B cell (primary cell): ENCODE measurements around the gene PDZD8. TPM values are rescaled to one million over a fixed set of nuclear protein-coding genes. Genes with fewer than 3 reads are reported as not detected.
"Not testable (repeated sequence)": the region's sequence is repeated elsewhere in the genome, so short reads cannot be mapped to it uniquely, and the experiment has no call there.

Experiments
- ATAC-seq: fragments of 200-7000 bp; cut with Tn5 transposase; one replicate; pipeline ENCODE4 v1.10.0; 2021; ENCODE audit warnings: low read depth, mild to moderate bottlenecking, moderate number of reproducible peaks, moderate library complexity
- CTCF ChIA-PET: fragments of 350-600 bp; sonication (Branson Sonifier 250); formaldehyde crosslinking; loops from one replicate; lab custom pipeline; 2021; ENCODE audit warnings: antibody characterized with exemption, inconsistent platforms; lab: Charles Lee
- POLR2A ChIA-PET: fragments of 350-600 bp; sonication (Branson Sonifier 250); formaldehyde crosslinking; loops from one replicate; lab custom pipeline; 2021; ENCODE audit warnings: antibody characterized with exemption; lab: Charles Lee
- DNase-seq: peaks from one replicate; pipeline ENCODE4 v3.0.0; 2013
- H2AFZ ChIP-seq: 2 replicates; pipeline ENCODE4 v1.6.1; 2012; ENCODE audit warnings: mild to moderate bottlenecking, low read depth, low read length; ENCODE audit not compliant: insufficient read depth, poor library complexity, severe bottlenecking
- H3K27ac ChIP-seq, 2 donors: 1 replicate in 1 of 2; 2 replicates in 1 of 2; pipeline ENCODE4 v1.5.1; 2012 to 2013; ENCODE audit warnings: low read length in 2 of 2, mild to moderate bottlenecking in 2 of 2, moderate library complexity in 1 of 2
- H3K27me3 ChIP-seq, 4 experiments: fragments of 200-600 bp in 1 of 4; sonication (generic) in 1 of 4; replicated peaks in 1 of 4; 1 replicate in 2 of 4; 2 replicates in 2 of 4; pipeline versions ENCODE4 v1.6.1 to v1.7.0; 2013 to 2016; ENCODE audit warnings: low read length in 3 of 4, mild to moderate bottlenecking in 2 of 4, mixed read lengths in 1 of 4, moderate library complexity in 1 of 4; ENCODE audit not compliant: insufficient read depth in 4 of 4, control insufficient read depth in 3 of 4; ENCODE audit errors: control extremely low read depth in 1 of 4
- H3K36me3 ChIP-seq, 2 experiments: replicated peaks in 1 of 2; 1 replicate in 1 of 2; 2 replicates in 1 of 2; pipeline versions ENCODE4 v1.6.1 to v1.7.1; 2013; ENCODE audit warnings: low read length in 1 of 2; ENCODE audit not compliant: insufficient read depth in 2 of 2, control insufficient read depth in 1 of 2; ENCODE audit errors: control extremely low read depth in 1 of 2, extremely low read depth in 1 of 2
- H3K4me1 ChIP-seq, 2 donors: fragments of 200-600 bp in 1 of 2; sonication (generic) in 1 of 2; 1 replicate in 1 of 2; 2 replicates in 1 of 2; pipeline versions ENCODE4 v1.5.1 to v1.6.1; 2013 to 2017; ENCODE audit warnings: low read length in 2 of 2; ENCODE audit not compliant: control insufficient read depth in 2 of 2, insufficient read depth in 2 of 2
- H3K4me2 ChIP-seq: replicated peaks from 2 replicates; pipeline ENCODE3; 2012; ENCODE audit warnings: mild to moderate bottlenecking, low read depth, low read length; ENCODE audit not compliant: poor library complexity, severe bottlenecking
- H3K4me3 ChIP-seq, 5 experiments: fragments of 200-600 bp in 1 of 5; sonication (generic) in 1 of 5; 1 replicate in 3 of 5; 2 replicates in 2 of 5; pipeline versions ENCODE4 v1.5.1 to v1.7.0; 2011 to 2016; ENCODE audit warnings: low read length in 4 of 5, mild to moderate bottlenecking in 4 of 5, low read depth in 2 of 5, control low read depth in 1 of 5, moderate library complexity in 1 of 5; ENCODE audit not compliant: insufficient read depth in 1 of 5; ENCODE audit errors: control extremely low read depth in 1 of 5, extremely low read depth in 1 of 5
- H3K79me2 ChIP-seq: fragments of 200-600 bp; sonication (generic); one replicate; pipeline ENCODE4 v1.6.0; 2016; ENCODE audit warnings: low read length; ENCODE audit not compliant: control insufficient read depth, insufficient read depth
- H3K9ac ChIP-seq: fragments of 200-600 bp; sonication (generic); 2 replicates; pipeline ENCODE4 v1.6.1; 2017; ENCODE audit warnings: mild to moderate bottlenecking, low read length, moderate library complexity
- H3K9me3 ChIP-seq, 3 donors: one replicate each; pipeline versions ENCODE4 v1.6.1 to v1.7.1; 2013; ENCODE audit warnings: low read length in 2 of 3; ENCODE audit not compliant: control insufficient read depth in 2 of 3, insufficient read depth in 1 of 3; ENCODE audit errors: control extremely low read depth in 1 of 3
- H4K20me1 ChIP-seq: 2 replicates; pipeline ENCODE4 v1.6.0; 2012; ENCODE audit warnings: mild to moderate bottlenecking, low read length; ENCODE audit not compliant: insufficient read depth, control insufficient read depth, poor library complexity, severe bottlenecking
- H3K27ac Mint-ChIP-seq: one replicate; pipeline ENCODE4 v1.8.0; 2021; ENCODE audit warnings: mixed read lengths
- H3K27me3 Mint-ChIP-seq: one replicate; pipeline ENCODE4 v1.8.0; 2021; ENCODE audit warnings: mixed read lengths
- H3K4me1 Mint-ChIP-seq: one replicate; pipeline ENCODE4 v1.8.0; 2021; ENCODE audit warnings: mixed read lengths
- H3K4me3 Mint-ChIP-seq: one replicate; pipeline ENCODE4 v1.8.0; 2021; ENCODE audit warnings: mixed read lengths
- H3K9me3 Mint-ChIP-seq: one replicate; pipeline ENCODE4 v1.8.0; 2022; ENCODE audit warnings: mixed read lengths; ENCODE audit not compliant: insufficient read depth
- CTCF ChIP-seq: fragments of 200-600 bp; IDR thresholded peaks from one replicate; pipeline ENCODE4 v1.8.0; 2022; ENCODE audit warnings: antibody characterized with exemption, mild to moderate bottlenecking
- EZH2 ChIP-seq: IDR thresholded peaks from 2 replicates; pipeline ENCODE4 v1.6.1; 2012; ENCODE audit warnings: borderline replicate concordance, low read depth, mild to moderate bottlenecking, moderate library complexity, low read length; ENCODE audit not compliant: insufficient read depth, poor library complexity, severe bottlenecking
- WGBS: methylation state at CpG from one replicate; pipeline ENCODE4 v1.1.5; 2013; ENCODE audit warnings: missing lambda C conversion rate; ENCODE audit not compliant: insufficient coverage; 5-methylcytosine and 5-hydroxymethylcytosine counted together
- intact Hi-C: fragments of 100-400 bp; cut with micrococcal nuclease; formaldehyde crosslinking; loops from one replicate; pipeline ENCODE4 v1.10.0; 2022
- polyA plus RNA-seq: library from polyadenylated mRNA; depleted of rRNA; stranded (reverse); fragments of >200 nt; gene quantifications from 2 replicates; pipeline ENCODE4 v1.2.3, GENCODE V29; 2012
- total RNA-seq, 2 donors: library from RNA; stranded (reverse); fragments of 120-200 nt in 1 of 2; gene quantifications; 1 replicate in 1 of 2; 2 replicates in 1 of 2; pipeline versions ENCODE4 v1.2.3 to v1.2.4, GENCODE V29; 2013 to 2022

PDZD8 gene
- total and polyA plus RNA-seq, 2 donors (not counting 1 experiment from before 2014, with no cell fraction given) = 4.9 to 13.2 TPM

DNA sequence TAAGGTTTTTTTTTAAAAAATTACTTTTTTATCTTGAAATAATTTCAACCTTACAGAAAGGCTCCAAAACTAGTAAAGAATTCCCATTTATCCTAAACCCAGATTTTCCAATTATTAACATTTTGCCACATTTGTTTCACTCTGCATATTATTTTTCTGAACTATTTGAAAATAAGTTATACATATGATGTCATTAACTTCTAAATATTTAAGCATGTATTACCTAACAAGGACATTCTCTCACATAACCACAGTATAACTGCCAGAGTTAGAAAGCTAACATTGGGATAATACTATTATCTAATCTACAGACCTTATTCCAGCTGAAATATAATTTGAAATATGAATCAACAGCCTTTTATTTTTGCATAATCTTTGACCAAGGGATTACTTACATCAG, 68.6 kb downstream of the PDZD8 start:
- Histone ChIP-seq H3K4me3 (no peak overlapping the region), H3K79me2 (no peaks in the 10 kb centered on the region), H3K4me2 (no peak overlapping the region), H3K9ac (no peak overlapping the region), H4K20me1 (no peaks in the 10 kb centered on the region), H3K27ac (no peak overlapping the region), H3K27me3 (no peaks in the 10 kb centered on the region), H3K4me1 (no peaks in the 10 kb centered on the region), H3K9me3 (peaks cover 0 to 11% (median 8%) of the 10 kb centered on the region in 3 donors), H3K36me3 (peaks cover 0 to 4% of the 10 kb centered on the region in 2 experiments), H2AFZ (no peak overlapping the region)
- no peak overlapping the region for H3K27ac Mint-ChIP-seq
- intact Hi-C loops = no loop called here
- TF ChIP-seq CTCF (no peak), EZH2 (no peak)
- no peak for DNase-seq
- no peaks in the 10 kb centered on the region for H3K4me1 Mint-ChIP-seq
- ChIA-PET POLR2A (no interaction called here), CTCF (no interaction called here)
- no peaks in the 10 kb centered on the region for H3K27me3 Mint-ChIP-seq
- no peak for ATAC-seq
- no peak overlapping the region for H3K4me3 Mint-ChIP-seq
- H3K9me3 Mint-ChIP-seq = peaks cover 5% of the 10 kb centered on the region

- H3K27ac ChIP-seq, H3K27me3 ChIP-seq, H3K4me1 ChIP-seq, H3K27ac Mint-ChIP-seq, intact Hi-C loops, H3K9ac ChIP-seq, H3K9me3 Mint-ChIP-seq, H4K20me1 ChIP-seq, H2AFZ ChIP-seq, CTCF ChIA-PET, H3K27me3 Mint-ChIP-seq, H3K4me1 Mint-ChIP-seq, H3K36me3 ChIP-seq, H3K4me3 Mint-ChIP-seq, H3K4me2 ChIP-seq, POLR2A ChIA-PET, ATAC-seq, DNase-seq, H3K4me3 ChIP-seq, H3K79me2 ChIP-seq: not testable (repeated sequence)
- peaks cover 1 to 12% (median 11%) of the 10 kb centered on the region in 3 donors for H3K9me3 ChIP-seq
- WGBS = 97% methylated on average over 3 of the region's 3 CpGs
Measured at GRCh38 chr10:117303451-117303850, 71.8 kb downstream of the PDZD8 start.
